K562 (cell line): ENCODE results near the gene TMCO2. TPM values are rescaled to one million over a fixed set of nuclear protein-coding genes. Genes with fewer than 3 reads are reported as not detected.

Source experiments
- ATAC-seq: fragments of 200-7000 bp; cut with Tn5 transposase; 3 replicates; pipeline ENCODE4 v1.9.1; 2020; ENCODE audit warnings: moderate library complexity
- BruUV-seq: library from RNA; stranded (reverse); fragments of 400-500 nt; replicated peaks from 2 replicates; lab custom pipeline; 2021; lab: Mats Ljungman, UMichigan
- CTCF ChIA-PET: fragments of 300-600 bp; formaldehyde crosslinking; extraction: SDS; loops from one replicate; lab custom pipeline; 2021; ENCODE audit warnings: low intra/inter-chr PET ratio; lab: Yijun Ruan, JAX
- POLR2A ChIA-PET: fragments of 300-600, 350-650 bp; sonication (Branson Sonifier 250); formaldehyde crosslinking; extraction: SDS; loops from one replicate; lab custom pipeline; 2021; ENCODE audit warnings: antibody characterized with exemption, inconsistent platforms; lab: Yijun Ruan, JAX
- DNase-seq, 4 experiments: peaks; one replicate each; pipeline versions ENCODE4 v3.0.0 to v3.0.0-alpha.2; 2011 to 2018; ENCODE audit warnings: low spot score in 3 of 4, mixed read lengths in 3 of 4; ENCODE audit errors: extremely low read depth in 1 of 4
- FAIRE-seq: peaks from 2 replicates; lab custom pipeline; 2011; peaks lifted over from hg19 to GRCh38; lab: Jason Lieb, UNC
- H2AFZ ChIP-seq: 2 replicates; pipeline ENCODE4 v1.6.0; 2011; ENCODE audit warnings: low read depth, low read length, control low read depth, inconsistent platforms
- H3K27ac ChIP-seq: fragments of 200-600 bp; 3 replicates; pipeline ENCODE4 v1.8.0; 2011; ENCODE audit warnings: low read depth, mild to moderate bottlenecking, control low read depth, inconsistent platforms, low read length, moderate library complexity, mixed read lengths; ENCODE audit errors: extremely low read depth
- H3K27me3 ChIP-seq, 2 experiments: fragments of 300-600 bp in 1 of 2; 2 replicates in 1 of 2; 3 replicates in 1 of 2; pipeline versions ENCODE4 v1.6.0 to v1.8.0; 2011; ENCODE audit warnings: inconsistent platforms in 2 of 2, low read length in 2 of 2, mild to moderate bottlenecking in 1 of 2, mixed read lengths in 1 of 2, moderate library complexity in 1 of 2; ENCODE audit not compliant: control insufficient read depth in 2 of 2, insufficient read depth in 2 of 2
- H3K36me3 ChIP-seq: fragments of 300-600 bp; 3 replicates; pipeline ENCODE4 v1.8.0; 2011; ENCODE audit warnings: mild to moderate bottlenecking, low read length, inconsistent platforms; ENCODE audit not compliant: control insufficient read depth, insufficient read depth
- H3K4me1 ChIP-seq, 2 experiments: fragments of 200-600 bp in 1 of 2; replicated peaks in 1 of 2; 2 replicates in 1 of 2; 3 replicates in 1 of 2; pipeline versions ENCODE4 v1.5.1 to v1.8.0; 2011; ENCODE audit warnings: inconsistent platforms in 2 of 2, low read length in 2 of 2, mild to moderate bottlenecking in 1 of 2, mixed read lengths in 1 of 2, moderate library complexity in 1 of 2; ENCODE audit not compliant: control insufficient read depth in 2 of 2, insufficient read depth in 2 of 2
- H3K4me2 ChIP-seq: 2 replicates; pipeline ENCODE4 v1.6.1; 2011; ENCODE audit warnings: low read length, control low read depth, inconsistent platforms, mixed read lengths; ENCODE audit not compliant: insufficient read depth
- H3K4me3 ChIP-seq: fragments of 200-600 bp; sonication (generic), shearing (Covaris generic); 2 replicates; pipeline ENCODE4 v1.5.1; 2016; ENCODE audit warnings: control low read depth, inconsistent platforms
- H3K79me2 ChIP-seq: fragments of 200-600 bp; 3 replicates; pipeline ENCODE4 v1.8.0; 2011; ENCODE audit warnings: low read length, inconsistent platforms; ENCODE audit not compliant: control insufficient read depth, insufficient read depth
- H3K9ac ChIP-seq, 2 experiments: 2 replicates each; pipeline versions ENCODE4 v1.6.0 to v1.6.1; 2011; ENCODE audit warnings: low read depth in 2 of 2, low read length in 2 of 2, control low read depth in 1 of 2, inconsistent platforms in 1 of 2, mild to moderate bottlenecking in 1 of 2, mixed read lengths in 1 of 2; ENCODE audit not compliant: insufficient read depth in 1 of 2
- H3K9me1 ChIP-seq: one replicate; pipeline ENCODE4 v1.6.0; 2011; ENCODE audit warnings: inconsistent platforms, mild to moderate bottlenecking, low read length, moderate library complexity; ENCODE audit not compliant: control insufficient read depth, insufficient read depth
- H3K9me3 ChIP-seq: replicated peaks from 2 replicates; pipeline ENCODE4 v1.5.1; 2011; ENCODE audit warnings: low read depth, low read length, inconsistent platforms; ENCODE audit not compliant: control insufficient read depth, insufficient read depth
- H4K20me1 ChIP-seq: replicated peaks from 2 replicates; pipeline ENCODE4 v1.6.1; 2011; ENCODE audit warnings: low read length, inconsistent platforms, mixed read lengths; ENCODE audit not compliant: control insufficient read depth, insufficient read depth
- ATF7 ChIP-seq: fragments of 450-650 bp; IDR thresholded peaks from 2 replicates; pipeline ENCODE4 v1.7.1; 2014; ENCODE audit warnings: mild to moderate bottlenecking, moderate library complexity
- CREBBP ChIP-seq: IDR thresholded peaks from one replicate; pipeline ENCODE4 v1.6.1; 2012; ENCODE audit warnings: low read depth, mild to moderate bottlenecking, control low read depth, inconsistent platforms, low read length
- HBP1 ChIP-seq: fragments of 450-650 bp; formaldehyde crosslinking; IDR thresholded peaks from 2 replicates; pipeline ENCODE4 v1.4.0; 2022; ENCODE audit warnings: missing genetic modification characterization
- MTA3 ChIP-seq: fragments of 450-650 bp; formaldehyde crosslinking; IDR thresholded peaks from 2 replicates; pipeline ENCODE4 v1.6.1; 2017; ENCODE audit warnings: mild to moderate bottlenecking, borderline replicate concordance
- NFE2 ChIP-seq: IDR thresholded peaks from 2 replicates; pipeline ENCODE4 v1.6.1; 2014; ENCODE audit warnings: antibody characterized with exemption, low read depth
- NONO ChIP-seq, 2 experiments: fragments of 200-400 bp in 1 of 2; fragments of 450-650 bp in 1 of 2; formaldehyde crosslinking in 1 of 2; IDR thresholded peaks; 2 replicates each; pipeline ENCODE4 v1.6.1; 2017; ENCODE audit warnings: low read depth in 2 of 2, mild to moderate bottlenecking in 2 of 2, moderate library complexity in 2 of 2, low read length in 1 of 2
- POLR2AphosphoS2 ChIP-seq: IDR thresholded peaks from 2 replicates; pipeline ENCODE4 v1.6.1; 2012; ENCODE audit warnings: low read length, improper control_type of control experiment
- PTTG1 ChIP-seq: fragments of 450-650 bp; IDR thresholded peaks from 2 replicates; pipeline ENCODE4 v1.6.1; 2016; ENCODE audit warnings: low read depth, mild to moderate bottlenecking, missing genetic modification characterization, missing compliant biosample characterization
- RBM14 ChIP-seq: fragments of 200-400 bp; formaldehyde crosslinking; IDR thresholded peaks from 2 replicates; pipeline ENCODE4 v1.6.1; 2018; ENCODE audit warnings: low read depth, mild to moderate bottlenecking, low read length, moderate library complexity, borderline replicate concordance; ENCODE audit not compliant: insufficient read depth
- ZNF143 ChIP-seq: sonication (generic); formaldehyde crosslinking; IDR thresholded peaks from 2 replicates; pipeline ENCODE4 v1.9.0; 2022; ENCODE audit warnings: mild to moderate bottlenecking, missing genetic modification reagents
- ZNF76 ChIP-seq: fragments of 250-450 bp; sonication (Bioruptor Pico); IDR thresholded peaks from 2 replicates; pipeline ENCODE4 v1.4.0; 2020; ENCODE audit warnings: mild to moderate bottlenecking, moderate library complexity, borderline replicate concordance
- WGBS: fragments of 100-300 bp; shearing (Covaris generic); methylation state at CpG from one replicate; pipeline ENCODE4 v1.1.6; 2016; ENCODE audit warnings: low coverage, mixed read lengths; ENCODE audit not compliant: insufficient coverage; ENCODE audit errors: missing lambda C conversion rate; 5-methylcytosine and 5-hydroxymethylcytosine counted together
- in situ Hi-C: fragments of 300-500 bp; cut with MboI; formaldehyde crosslinking; loops from 4 replicates; pipeline ENCODE4 v1.15.0; 2018; ENCODE audit warnings: inconsistent platforms, mixed read lengths
- intact Hi-C: fragments of 100-400 bp; cut with micrococcal nuclease; formaldehyde crosslinking; loops from 2 replicates; pipeline ENCODE4 v1.14.2; 2022
- polyA plus RNA-seq, 8 experiments: library from polyadenylated mRNA; depleted of rRNA in 4 of 8; stranded (reverse) in 5 of 8; unstranded in 3 of 8; fragments of >200 nt; fragmentation: Nextera tagmentation in 2 of 8; fragmentation: Illumina TruSeq in 1 of 8; extraction: Ambion mirVana in 2 of 8; extraction: Trizol in 1 of 8; gene quantifications; 2 replicates each; pipeline versions ENCODE4 v1.2.1 to v1.2.3, GENCODE V29; 2011 to 2014; ENCODE audit warnings: inconsistent platforms in 1 of 8, missing spikeins in 1 of 8
- total RNA-seq, 7 experiments: library from RNA; depleted of rRNA in 6 of 7; stranded (reverse); fragments of >200 nt in 6 of 7; fragmentation: Illumina TruSeq in 2 of 7; extraction: Trizol in 2 of 7; gene quantifications; 2 replicates each; pipeline versions ENCODE4 v1.2.1 to v1.2.3, GENCODE V29; 2011 to 2021; ENCODE audit warnings: low replicate concordance in 1 of 7
- TF ChIP-seq, protein P1 (sequence below): sonication (generic); formaldehyde crosslinking; IDR thresholded peaks from 2 replicates; pipeline ENCODE4 v1.8.0; 2022; ENCODE audit warnings: mild to moderate bottlenecking, missing genetic modification reagents

The TMCO2 gene
- total and polyA plus RNA-seq, 9 of the 15 experiments (the other 6 are each of a cell fraction or from before 2014, with no cell fraction given), result not detected

GRCh38 chr1:40257313-40257687 is 9.6 kb downstream of the TMCO2 start (continued):
- 0 out of 2 replicates have a peak, but pooled peaks have one; percentile 16 for TF ChIP-seq HBP1 (CRISPR knock-in tag)
- no peak for TF ChIP-seq RBM14
- 0 out of 2 replicates have a peak, but pooled peaks have one; percentile 31 for TF ChIP-seq ZNF76

DNA sequence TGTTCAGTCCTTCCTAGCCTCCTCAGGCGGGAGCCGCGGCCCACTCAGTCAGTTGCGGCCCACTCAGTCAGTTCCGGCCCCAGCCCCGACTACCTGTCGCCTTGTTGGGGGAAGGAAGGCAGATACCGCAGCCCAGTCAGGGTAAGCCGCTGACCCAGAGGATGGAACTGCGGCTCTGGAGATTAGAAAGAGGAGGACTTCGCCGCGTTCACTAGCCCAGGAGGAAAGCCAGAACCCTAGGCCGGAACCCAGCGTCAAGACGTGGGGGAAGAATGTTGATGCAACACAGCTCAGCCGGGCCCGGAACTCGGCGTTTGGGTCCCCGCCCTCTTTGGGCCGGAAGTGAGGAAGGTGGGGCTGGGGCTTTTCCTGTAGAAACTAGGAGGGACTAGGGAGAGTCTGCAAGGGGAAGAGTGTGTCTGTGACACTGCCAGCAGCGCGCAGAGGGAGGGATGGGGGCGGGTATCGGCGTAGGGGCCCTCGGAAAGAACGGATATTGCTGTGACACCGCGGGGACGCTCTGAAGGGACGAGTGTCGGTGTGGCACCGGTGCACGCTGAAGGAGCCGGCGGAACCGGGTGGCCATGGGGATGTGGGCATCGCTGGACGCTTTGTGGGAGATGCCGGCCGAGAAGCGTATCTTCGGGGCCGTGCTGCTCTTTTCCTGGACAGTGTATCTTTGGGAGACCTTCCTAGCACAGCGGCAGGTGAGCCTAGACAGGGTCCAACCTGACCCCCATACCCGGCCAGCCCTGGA is 10.1 kb downstream of the TMCO2 start, which contains the start of gene ZMPSTE24:
TSS of gene ZMPSTE24 (plus strand) at position 549 of the 757 bp plus-strand sequence. CDS start at position 585, 36 bp downstream.
- ChIA-PET CTCF (interaction anchor here (0.6 kb wide), 1 partner anchor 40 kb away, joined by 3 read pairs; no protein-coding TSS in a partner anchor), POLR2A (interaction anchor here (0.6 to 3.4 kb wide), 13 partner anchors 10 to 620 kb away, joined by 3 to 23 read pairs (median 3); partner anchors contain the start of gene TMCO2)
- Histone ChIP-seq H3K9me1 (no peaks in the 10 kb centered on the region), H2AFZ (peak within 1 kb of the TSS; percentile 96), H3K36me3 (peaks cover 38% of the 10 kb centered on the region), H3K9me3 (no peaks in the 10 kb centered on the region), H4K20me1 (no peaks in the 10 kb centered on the region), H3K9ac (peak within 1 kb of the TSS; percentile 98 to 100), H3K79me2 (peaks cover 63% of the 10 kb centered on the region), H3K4me3 (peak within 1 kb of the TSS; percentile 95), H3K4me1 (peaks cover 0 to 6% of the 10 kb centered on the region in 2 experiments; a peak in 4 of 5 replicates), H3K27ac (peak within 1 kb of the TSS; percentile 97), H3K4me2 (peak within 1 kb of the TSS; percentile 98), H3K27me3 (no peaks in the 10 kb centered on the region; a peak in 1 of 5 replicates)
- under 1% methylated on average over 48 of the region's 48 CpGs for WGBS
- DNase-seq (peak; percentile 92 to 99 (median 93)), FAIRE-seq (peak; percentile 96), ATAC-seq (peak; percentile 98)
- BruUV-seq, result no TSS peak
- in situ Hi-C loops (no loop called here), intact Hi-C loops (loop anchor here (2.0 kb wide), 1 partner anchor 95 kb away; no protein-coding TSS in a partner anchor)
- peak; percentile 56; the same call in 1 of the 2 replicates for TF ChIP-seq ZNF143 (CRISPR knock-in tag)
- peak; percentile 30 for TF ChIP-seq NFE2
- 0 out of 2 replicates have a peak, but pooled peaks have one; percentile 46 for TF ChIP-seq POLR2AphosphoS2
- TF ChIP-seq NONO (IDR thresholded peaks at IDR 0.05; ENCODE audit: low read depth in 2 of 2, low read length in 1 of 2), result no peak; a peak in 1 of 4 replicates
- TF ChIP-seq CREBBP, result no peak
- TF ChIP-seq, protein P1, sequence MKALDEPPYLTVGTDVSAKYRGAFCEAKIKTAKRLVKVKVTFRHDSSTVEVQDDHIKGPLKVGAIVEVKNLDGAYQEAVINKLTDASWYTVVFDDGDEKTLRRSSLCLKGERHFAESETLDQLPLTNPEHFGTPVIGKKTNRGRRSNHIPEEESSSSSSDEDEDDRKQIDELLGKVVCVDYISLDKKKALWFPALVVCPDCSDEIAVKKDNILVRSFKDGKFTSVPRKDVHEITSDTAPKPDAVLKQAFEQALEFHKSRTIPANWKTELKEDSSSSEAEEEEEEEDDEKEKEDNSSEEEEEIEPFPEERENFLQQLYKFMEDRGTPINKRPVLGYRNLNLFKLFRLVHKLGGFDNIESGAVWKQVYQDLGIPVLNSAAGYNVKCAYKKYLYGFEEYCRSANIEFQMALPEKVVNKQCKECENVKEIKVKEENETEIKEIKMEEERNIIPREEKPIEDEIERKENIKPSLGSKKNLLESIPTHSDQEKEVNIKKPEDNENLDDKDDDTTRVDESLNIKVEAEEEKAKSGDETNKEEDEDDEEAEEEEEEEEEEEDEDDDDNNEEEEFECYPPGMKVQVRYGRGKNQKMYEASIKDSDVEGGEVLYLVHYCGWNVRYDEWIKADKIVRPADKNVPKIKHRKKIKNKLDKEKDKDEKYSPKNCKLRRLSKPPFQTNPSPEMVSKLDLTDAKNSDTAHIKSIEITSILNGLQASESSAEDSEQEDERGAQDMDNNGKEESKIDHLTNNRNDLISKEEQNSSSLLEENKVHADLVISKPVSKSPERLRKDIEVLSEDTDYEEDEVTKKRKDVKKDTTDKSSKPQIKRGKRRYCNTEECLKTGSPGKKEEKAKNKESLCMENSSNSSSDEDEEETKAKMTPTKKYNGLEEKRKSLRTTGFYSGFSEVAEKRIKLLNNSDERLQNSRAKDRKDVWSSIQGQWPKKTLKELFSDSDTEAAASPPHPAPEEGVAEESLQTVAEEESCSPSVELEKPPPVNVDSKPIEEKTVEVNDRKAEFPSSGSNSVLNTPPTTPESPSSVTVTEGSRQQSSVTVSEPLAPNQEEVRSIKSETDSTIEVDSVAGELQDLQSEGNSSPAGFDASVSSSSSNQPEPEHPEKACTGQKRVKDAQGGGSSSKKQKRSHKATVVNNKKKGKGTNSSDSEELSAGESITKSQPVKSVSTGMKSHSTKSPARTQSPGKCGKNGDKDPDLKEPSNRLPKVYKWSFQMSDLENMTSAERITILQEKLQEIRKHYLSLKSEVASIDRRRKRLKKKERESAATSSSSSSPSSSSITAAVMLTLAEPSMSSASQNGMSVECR (CRISPR knock-in tag), result peak; percentile 99
- no peak for TF ChIP-seq PTTG1
- peak; percentile 91 for TF ChIP-seq ATF7
- TF ChIP-seq MTA3, result peak; percentile 92
